Keratinocyte (primary cell): ENCODE data around the gene GUK1. TPM values are rescaled to one million over a fixed set of nuclear protein-coding genes. Genes with fewer than 3 reads are reported as not detected.

ENCODE experiments used
- DNase-seq: peaks from one replicate; pipeline ENCODE4 v3.0.0-alpha.2; 2011; ENCODE audit warnings: low read depth, missing footprints, low spot score
- FAIRE-seq: peaks from 2 replicates; lab custom pipeline; 2011; peaks lifted over from hg19 to GRCh38; lab: Jason Lieb, UNC
- H2AFZ ChIP-seq: 2 replicates; pipeline ENCODE4 v1.6.0; 2012; ENCODE audit warnings: low read length, control low read depth, inconsistent platforms; ENCODE audit not compliant: control insufficient read depth
- H3K27ac ChIP-seq: 2 replicates; pipeline ENCODE4 v1.5.1; 2011; ENCODE audit warnings: low read length; ENCODE audit not compliant: control insufficient read depth, insufficient read depth
- H3K27me3 ChIP-seq: 3 replicates; pipeline ENCODE4 v1.6.0; 2011; ENCODE audit warnings: low read length; ENCODE audit not compliant: control insufficient read depth, insufficient read depth; ENCODE audit errors: extremely low read depth
- H3K36me3 ChIP-seq, 2 experiments: 2 replicates in 1 of 2; 3 replicates in 1 of 2; pipeline ENCODE4 v1.5.1; 2011; ENCODE audit warnings: low read length in 2 of 2, mild to moderate bottlenecking in 1 of 2; ENCODE audit not compliant: control insufficient read depth in 2 of 2, insufficient read depth in 2 of 2; ENCODE audit errors: extremely low read depth in 1 of 2
- H3K4me1 ChIP-seq: 3 replicates; pipeline ENCODE4 v1.5.1; 2011; ENCODE audit warnings: low read length; ENCODE audit not compliant: control insufficient read depth, insufficient read depth; ENCODE audit errors: extremely low read depth
- H3K4me2 ChIP-seq: 3 replicates; pipeline ENCODE4 v1.6.0; 2011; ENCODE audit warnings: low read depth, low read length; ENCODE audit not compliant: control insufficient read depth, insufficient read depth; ENCODE audit errors: extremely low read depth
- H3K4me3 ChIP-seq, 3 experiments: fragments of 200-600 bp in 1 of 3; sonication (generic) in 1 of 3; 2 replicates in 2 of 3; 3 replicates in 1 of 3; pipeline ENCODE4 v1.5.1; 2011 to 2016; ENCODE audit warnings: low read length in 3 of 3, mild to moderate bottlenecking in 3 of 3, control low read depth in 2 of 3, inconsistent platforms in 1 of 3, low read depth in 1 of 3, mixed read lengths in 1 of 3, mixed run types in 1 of 3, moderate library complexity in 1 of 3; ENCODE audit not compliant: control insufficient read depth in 2 of 3, insufficient read depth in 2 of 3; ENCODE audit errors: extremely low read depth in 1 of 3
- H3K79me2 ChIP-seq: 2 replicates; pipeline ENCODE4 v1.6.0; 2012; ENCODE audit warnings: low read length; ENCODE audit not compliant: control insufficient read depth, insufficient read depth
- H3K9ac ChIP-seq: 3 replicates; pipeline ENCODE4 v1.6.0; 2011; ENCODE audit warnings: low read length; ENCODE audit not compliant: control insufficient read depth, insufficient read depth; ENCODE audit errors: extremely low read depth
- H3K9me1 ChIP-seq: 3 replicates; pipeline ENCODE4 v1.6.0; 2011; ENCODE audit warnings: low read length; ENCODE audit not compliant: control insufficient read depth, insufficient read depth; ENCODE audit errors: extremely low read depth
- H3K9me3 ChIP-seq: 2 replicates; pipeline ENCODE4 v1.5.1; 2012; ENCODE audit warnings: low read depth, low read length; ENCODE audit not compliant: control insufficient read depth
- H4K20me1 ChIP-seq: 3 replicates; pipeline ENCODE4 v1.6.0; 2011; ENCODE audit warnings: low read length; ENCODE audit not compliant: control insufficient read depth, insufficient read depth; ENCODE audit errors: extremely low read depth
- CTCF ChIP-seq, 3 experiments: IDR thresholded peaks in 1 of 3; conservative IDR thresholded peaks in 1 of 3; optimal IDR thresholded peaks in 1 of 3; 2 replicates in 2 of 3; 3 replicates in 1 of 3; pipeline versions ENCODE3 to v1.5.1; 2011; ENCODE audit warnings: low read length in 3 of 3, mild to moderate bottlenecking in 3 of 3, moderate library complexity in 2 of 3, control low read depth in 1 of 3, inconsistent platforms in 1 of 3; ENCODE audit not compliant: insufficient read depth in 2 of 3; ENCODE audit errors: extremely low read depth in 1 of 3
- EZH2 ChIP-seq: IDR thresholded peaks from one replicate; pipeline ENCODE4 v1.6.1; 2012; ENCODE audit warnings: inconsistent platforms, mild to moderate bottlenecking, low read length, moderate library complexity
- dilution Hi-C: fragments of 300-500 bp; cut with MboI; formaldehyde crosslinking; loops from one replicate; pipeline ENCODE4 v1.7.0; 2020; ENCODE audit warnings: low sequenced_read_pairs; ENCODE audit not compliant: extremely low pct_ligation_motif_present
- polyA plus RNA-seq, 5 experiments: library from polyadenylated mRNA; depleted of rRNA in 3 of 5; stranded (reverse) in 3 of 5; stranded (forward) in 1 of 5; unstranded in 1 of 5; fragments of >200 nt; gene quantifications; 1 replicate in 1 of 5; 2 replicates in 3 of 5; 3 replicates in 1 of 5; pipeline versions ENCODE4 v1.2.1 to v1.2.3, GENCODE V29; 2011 to 2012; ENCODE audit warnings: missing spikeins in 2 of 5, low read depth in 1 of 5, low replicate concordance in 1 of 5

The GUK1 gene
- polyA plus RNA-seq, 1 donor (not counting 4 experiments of a cell fraction or from before 2014, with no cell fraction given), result 450 TPM

DNA sequence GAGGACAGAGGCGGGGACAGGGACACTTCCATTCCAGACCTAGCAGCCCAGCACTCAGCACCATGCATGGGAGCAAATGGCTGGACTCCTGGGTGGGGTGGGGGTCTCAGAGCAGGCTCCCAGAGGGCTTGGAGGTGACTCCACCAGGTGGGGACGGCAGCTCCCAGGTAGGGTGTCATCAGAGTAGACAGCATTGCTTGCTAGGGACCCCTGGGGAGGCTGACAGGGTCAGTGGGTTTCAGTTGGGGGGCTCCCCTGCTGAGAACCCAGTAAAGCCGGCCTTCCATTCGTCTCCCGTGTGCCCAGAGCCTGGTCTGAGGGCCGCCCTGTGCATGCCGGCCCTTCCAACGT lies 4.9 kb downstream of the GUK1 start:
- Histone ChIP-seq H3K4me1 (peaks cover 59% of the 10 kb centered on the region), H4K20me1 (peaks cover 26% of the 10 kb centered on the region), H3K4me3 (no peak overlapping the region), H3K36me3 (peaks cover 34 to 54% of the 10 kb centered on the region in 2 experiments), H3K9ac (no peak overlapping the region), H3K4me2 (no peak overlapping the region), H2AFZ (no peak overlapping the region), H3K9me3 (no peaks in the 10 kb centered on the region), H3K79me2 (peaks cover 80% of the 10 kb centered on the region), H3K9me1 (peaks cover 2% of the 10 kb centered on the region), H3K27ac (no peak overlapping the region), H3K27me3 (no peaks in the 10 kb centered on the region)
- DNase-seq, result no peak
- dilution Hi-C loops, result no loop called here
- no peak for TF ChIP-seq CTCF (optimal IDR thresholded peaks at IDR 0.05 in 1 of 3, IDR thresholded peaks at IDR 0.05 in 1 of 3, conservative IDR thresholded peaks at IDR 0.05 in 1 of 3; ENCODE audit: extremely low read depth in 1 of 3, insufficient read depth in 2 of 3, low read length in 3 of 3)
- no peak for TF ChIP-seq EZH2
- FAIRE-seq, result no peak

DNA sequence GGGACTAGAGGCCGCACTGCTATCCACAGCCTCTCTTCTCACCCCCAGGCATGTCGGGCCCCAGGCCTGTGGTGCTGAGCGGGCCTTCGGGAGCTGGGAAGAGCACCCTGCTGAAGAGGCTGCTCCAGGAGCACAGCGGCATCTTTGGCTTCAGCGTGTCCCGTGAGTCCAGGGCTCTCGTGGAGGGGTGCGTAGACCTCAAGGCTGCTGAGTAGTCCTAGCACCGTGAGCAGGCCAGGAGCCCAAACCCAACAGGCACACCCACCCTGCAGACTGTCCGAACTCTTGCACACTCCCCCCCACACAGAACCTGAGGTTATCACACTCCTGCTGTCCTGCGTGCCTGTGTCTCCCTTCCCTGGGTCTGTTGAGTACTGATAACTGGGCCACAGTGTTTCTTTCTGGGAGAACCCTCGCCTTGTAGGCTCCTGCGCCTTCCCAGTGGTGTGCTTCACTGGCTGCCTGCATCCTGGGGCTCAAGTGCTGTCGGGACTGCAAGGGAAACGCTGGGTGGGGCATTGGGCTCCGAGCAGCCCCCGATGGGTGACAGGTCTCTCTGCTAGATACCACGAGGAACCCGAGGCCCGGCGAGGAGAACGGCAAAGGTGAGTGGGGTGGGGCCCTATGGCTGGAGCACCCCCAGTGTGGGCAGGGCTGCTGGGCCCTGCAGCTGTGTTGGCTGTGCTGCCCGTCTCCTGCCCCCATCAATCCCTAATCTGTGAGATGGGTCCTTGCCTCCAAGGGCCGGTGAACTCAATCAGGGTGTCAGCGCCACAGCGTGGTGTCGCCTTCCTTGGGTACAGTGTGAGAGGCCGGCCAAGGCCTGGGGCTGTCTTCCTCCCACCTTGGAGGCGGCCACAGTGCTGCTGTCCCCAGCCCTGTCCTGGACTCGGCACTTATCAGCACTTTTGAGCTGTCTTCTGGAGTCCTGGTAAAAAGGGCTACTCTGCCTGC lies 5.7 kb downstream of the GUK1 start:
- Histone ChIP-seq H3K9me1 (peaks cover 2% of the 10 kb centered on the region), H3K4me1 (peaks cover 67% of the 10 kb centered on the region)

More for the DNA sequence above, 5.7 kb downstream of the GUK1 start:
- H3K4me3 ChIP-seq, result no peak overlapping the region
- TF ChIP-seq CTCF (optimal IDR thresholded peaks at IDR 0.05 in 1 of 3, IDR thresholded peaks at IDR 0.05 in 1 of 3, conservative IDR thresholded peaks at IDR 0.05 in 1 of 3; ENCODE audit: extremely low read depth in 1 of 3, insufficient read depth in 2 of 3, low read length in 3 of 3) (no peak), EZH2 (no peak)
- FAIRE-seq (no peak), DNase-seq (no peak)
- dilution Hi-C loops, result no loop called here
- no peak overlapping the region for H2AFZ ChIP-seq
- H4K20me1 ChIP-seq, result peaks cover 26% of the 10 kb centered on the region
- no peaks in the 10 kb centered on the region for H3K27me3 ChIP-seq
- no peak overlapping the region for H3K27ac ChIP-seq
- peaks cover 34 to 55% of the 10 kb centered on the region in 2 experiments for H3K36me3 ChIP-seq
- no peak overlapping the region for H3K4me2 ChIP-seq
- no peak overlapping the region for H3K9ac ChIP-seq
- H3K79me2 ChIP-seq, result peaks cover 73% of the 10 kb centered on the region
- H3K9me3 ChIP-seq, result no peaks in the 10 kb centered on the region
